ENCODE results near the gene MRPL33.

Gene MRPL33

DNA sequence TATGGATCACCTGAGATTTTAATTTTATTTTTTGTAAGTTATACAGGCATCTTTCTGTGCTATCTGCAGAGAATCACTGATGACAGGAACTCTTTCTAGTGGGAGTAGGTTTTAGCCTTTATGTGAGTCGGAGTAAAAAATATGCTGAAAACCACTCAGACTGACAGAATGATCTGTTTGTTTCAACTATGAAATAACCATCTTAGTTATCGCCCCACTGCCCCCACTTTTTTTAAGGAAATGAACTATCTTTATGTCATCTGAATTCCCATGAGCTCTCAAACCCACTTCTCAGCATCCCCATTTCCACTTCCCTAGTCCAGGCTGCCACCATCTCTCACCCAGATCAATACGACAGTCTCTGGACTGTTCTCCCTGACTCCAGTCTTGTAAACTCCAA lies 38.9 kb downstream of the MRPL33 start:
- no peak for DNase-seq

DNA sequence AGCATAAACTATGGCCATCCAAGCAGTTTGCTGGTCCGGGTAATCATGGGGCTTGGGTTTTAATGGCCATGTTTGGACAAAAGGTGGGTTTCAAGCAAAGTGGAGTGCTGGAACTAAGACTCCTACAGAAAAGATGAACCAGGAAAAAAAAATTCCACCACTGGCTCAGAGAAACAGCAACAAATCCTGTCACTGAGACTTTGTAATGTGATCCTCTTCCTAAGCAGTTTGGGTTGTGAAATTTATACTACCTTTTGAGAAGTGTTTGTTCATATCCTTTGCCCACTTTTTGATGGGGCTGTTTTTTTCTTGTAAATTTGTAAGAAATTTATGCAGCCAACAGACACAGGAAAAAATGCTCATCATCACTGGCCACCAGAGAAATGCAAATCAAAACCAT lies 40.2 kb downstream of the MRPL33 start:
- DNase-seq, result no peak

DNA sequence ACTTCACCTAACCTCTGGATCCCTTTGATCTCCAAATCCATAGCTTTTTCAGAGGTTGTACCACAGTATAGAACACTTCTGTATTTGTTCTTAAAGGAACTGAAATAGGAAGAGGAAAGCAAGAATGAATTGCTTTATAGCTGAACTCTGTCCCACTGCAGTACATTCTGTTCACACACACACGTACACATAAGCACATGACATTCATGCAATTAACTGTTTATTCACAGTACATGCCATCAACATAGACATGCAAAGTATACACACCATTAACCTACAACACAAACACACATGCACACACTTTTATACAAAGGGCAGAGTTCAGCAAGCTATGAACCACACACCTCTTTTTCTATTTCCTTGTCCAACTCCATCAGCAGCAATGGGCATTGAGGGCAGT lies 43.2 kb downstream of the MRPL33 start:
- DNase-seq, result no peak

DNA sequence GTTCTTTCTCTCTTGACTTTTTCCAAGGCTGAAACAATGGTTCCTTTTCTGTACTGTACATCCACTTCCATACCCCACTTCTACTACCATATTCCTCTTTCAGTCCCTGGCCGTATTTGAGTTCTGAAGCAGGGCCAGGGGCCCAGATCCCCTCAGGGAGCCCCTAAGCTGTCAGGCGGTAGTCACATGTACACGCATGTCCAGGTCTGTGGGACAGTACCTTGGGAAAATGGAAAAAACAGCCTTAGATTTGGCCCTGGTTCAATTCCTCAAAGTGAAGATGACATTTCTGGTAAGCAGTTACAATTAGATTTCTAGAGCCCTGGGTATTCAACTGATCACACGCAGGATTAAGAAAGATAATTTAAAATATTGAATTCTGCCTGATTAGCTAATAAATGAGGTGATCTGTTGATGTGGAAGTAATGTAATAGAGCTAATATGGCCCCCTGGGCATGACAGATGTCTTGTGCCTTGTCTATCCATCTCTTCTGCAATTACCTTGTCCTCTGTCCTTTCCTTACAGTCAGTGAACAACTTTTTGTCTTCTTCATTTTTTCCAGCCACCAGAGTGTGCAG lies 44.4 kb downstream of the MRPL33 start:
- DNase-seq, result no peak

DNA sequence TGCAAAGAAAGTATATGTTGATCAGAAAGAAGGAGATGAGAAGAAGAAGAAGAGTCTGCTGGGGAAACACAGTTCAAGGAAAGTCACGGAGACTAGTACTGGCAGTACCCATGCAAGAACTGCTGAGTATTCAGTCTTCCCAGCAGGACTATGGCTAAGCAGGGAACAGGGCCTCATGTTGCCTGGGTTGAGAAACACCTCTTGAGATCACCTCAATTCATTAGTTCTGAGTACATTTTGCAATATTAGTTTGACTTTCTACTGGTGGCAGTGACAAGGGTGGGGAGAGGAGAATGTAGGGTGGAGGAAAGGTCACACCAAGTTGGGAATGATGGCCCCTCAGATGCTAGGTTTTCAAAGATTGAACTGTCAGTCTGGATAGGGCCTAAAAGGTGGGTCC lies 50.5 kb downstream of the MRPL33 start:
- DNase-seq, result no peak

DNA sequence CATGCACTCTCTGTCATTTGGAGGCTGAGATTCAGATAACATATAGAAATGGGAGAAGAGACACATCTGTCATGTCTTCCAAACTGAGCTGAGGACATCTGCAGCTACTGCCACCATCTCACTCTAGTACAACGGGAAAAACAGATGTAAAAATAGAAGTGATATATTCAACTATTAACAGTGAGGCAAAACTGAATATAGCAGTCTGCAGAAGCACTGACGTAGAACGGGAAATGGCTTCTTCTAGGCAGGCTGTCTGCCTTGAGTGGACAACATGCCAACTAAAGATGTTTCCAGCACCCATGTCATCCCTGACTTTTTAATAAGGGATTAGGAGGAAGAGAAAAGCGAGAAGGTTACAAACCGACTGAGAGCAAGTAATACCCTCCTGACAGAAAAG lies 51.6 kb downstream of the MRPL33 start:
- no peak for DNase-seq

DNA sequence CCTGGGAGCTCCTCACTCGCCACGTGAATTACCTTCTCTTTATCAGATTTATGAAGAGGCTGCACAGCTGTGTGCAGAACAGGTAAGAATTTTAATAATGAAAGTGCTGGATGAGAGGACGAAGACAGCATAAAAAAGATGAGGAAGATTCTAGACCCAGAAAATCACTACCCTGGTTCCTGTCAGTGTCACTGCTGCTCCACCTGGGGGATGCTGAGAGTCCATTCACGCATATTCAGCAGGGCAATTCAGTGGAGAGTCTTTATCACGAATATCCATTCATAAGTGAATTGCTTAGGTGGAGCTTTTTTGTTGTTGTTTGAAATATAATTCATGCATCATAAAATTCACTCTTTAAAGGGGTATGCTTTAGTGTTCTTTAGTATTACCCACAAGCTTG lies 52.0 kb downstream of the MRPL33 start:
- no peak for DNase-seq

DNA sequence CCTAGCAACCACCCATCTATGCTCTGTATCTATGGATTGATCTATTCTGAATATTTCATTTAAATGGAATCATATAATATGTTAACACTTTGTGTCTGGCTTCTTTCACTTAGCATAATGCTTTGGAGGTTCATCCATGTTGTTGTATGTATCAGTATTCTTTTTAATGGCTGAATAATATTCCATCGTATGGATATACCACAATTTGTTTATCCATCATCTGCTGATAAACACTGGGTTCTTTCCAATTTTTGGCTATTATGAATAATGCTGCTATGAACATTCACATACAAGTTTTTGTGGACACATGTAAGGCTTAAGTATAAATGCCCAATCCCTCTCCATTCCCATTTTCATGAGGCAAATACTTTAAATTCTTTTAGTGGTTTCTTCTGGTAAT lies 52.9 kb downstream of the MRPL33 start:
- no peak for DNase-seq

DNA sequence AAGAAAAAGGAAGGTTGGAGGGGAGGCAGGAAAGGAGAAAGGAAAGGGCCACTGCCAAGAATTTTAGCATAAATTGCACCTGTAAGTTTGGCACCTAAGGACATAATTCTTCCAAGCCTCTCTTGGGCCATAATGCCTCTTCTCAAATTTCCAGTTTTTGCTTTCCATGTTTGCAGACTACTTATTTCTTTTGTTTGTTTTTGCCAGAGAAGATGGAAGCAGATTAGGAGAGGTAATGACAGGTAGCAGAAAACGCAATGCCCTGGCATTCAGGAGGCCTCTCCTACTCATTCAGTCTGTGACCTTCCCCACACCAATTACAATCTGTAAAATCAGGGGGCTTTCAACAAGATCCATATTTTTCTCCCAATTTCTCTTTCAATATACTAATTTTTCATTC lies 56.8 kb downstream of the MRPL33 start:
- DNase-seq, result no peak
